Skin epidermis (tissue), 12 donors: Measurements from ENCODE around the gene BMERB1.
"Not testable (repeated sequence)": the region's sequence is repeated elsewhere in the genome, so short reads cannot be mapped to it uniquely, and the experiment has no call there.

Source experiments
- H3K27ac ChIP-seq, 21 experiments: fragments of 200-600 bp; sonication (generic) in 11 of 21; one replicate each; pipeline ENCODE4 v1.5.0; 2020; ENCODE audit warnings: mild to moderate bottlenecking in 3 of 21, inconsistent platforms in 2 of 21, moderate library complexity in 2 of 21
- H3K4me3 ChIP-seq, 7 experiments: fragments of 200-600 bp; sonication (generic) in 2 of 7; one replicate each; pipeline ENCODE4 v1.5.0; 2020; ENCODE audit warnings: inconsistent platforms in 2 of 7, mild to moderate bottlenecking in 2 of 7, moderate library complexity in 1 of 7

Gene BMERB1

DNA sequence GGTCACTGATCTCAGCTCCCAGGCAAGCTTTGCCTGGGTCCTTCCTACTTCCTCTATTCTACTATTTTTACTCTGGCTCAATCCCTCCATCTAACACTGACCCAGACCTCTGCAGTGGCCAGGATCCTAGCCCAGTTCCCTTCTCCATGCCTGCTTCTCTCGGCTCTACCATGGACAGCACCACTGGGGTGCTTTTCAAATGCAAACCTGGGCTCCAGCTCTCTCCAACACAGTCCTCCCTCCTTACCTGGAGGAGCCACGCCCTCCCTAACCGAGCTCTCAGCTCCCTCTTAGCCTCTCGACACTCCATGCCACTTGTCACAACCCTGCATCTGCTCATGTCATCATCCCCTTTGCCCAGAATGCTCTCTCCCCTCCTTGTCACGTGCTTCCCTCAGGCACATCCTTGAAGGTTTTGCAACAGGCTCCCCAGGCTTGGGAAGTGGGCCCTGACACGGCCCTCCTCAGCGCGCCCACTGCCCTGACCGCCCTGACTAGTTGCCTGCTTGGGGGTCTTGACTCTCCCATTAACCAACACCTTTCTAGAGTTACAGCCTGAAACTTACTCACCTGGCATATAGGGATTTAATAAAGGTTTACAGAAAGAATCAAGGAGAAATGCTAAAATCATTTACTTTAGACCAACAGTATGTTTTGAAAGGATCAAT lies 167.0 kb downstream of the BMERB1 start:
- Histone ChIP-seq H3K27ac (peak overlapping the region in 1 of 21 experiments; percentile 35), H3K4me3 (no peak overlapping the region)

DNA sequence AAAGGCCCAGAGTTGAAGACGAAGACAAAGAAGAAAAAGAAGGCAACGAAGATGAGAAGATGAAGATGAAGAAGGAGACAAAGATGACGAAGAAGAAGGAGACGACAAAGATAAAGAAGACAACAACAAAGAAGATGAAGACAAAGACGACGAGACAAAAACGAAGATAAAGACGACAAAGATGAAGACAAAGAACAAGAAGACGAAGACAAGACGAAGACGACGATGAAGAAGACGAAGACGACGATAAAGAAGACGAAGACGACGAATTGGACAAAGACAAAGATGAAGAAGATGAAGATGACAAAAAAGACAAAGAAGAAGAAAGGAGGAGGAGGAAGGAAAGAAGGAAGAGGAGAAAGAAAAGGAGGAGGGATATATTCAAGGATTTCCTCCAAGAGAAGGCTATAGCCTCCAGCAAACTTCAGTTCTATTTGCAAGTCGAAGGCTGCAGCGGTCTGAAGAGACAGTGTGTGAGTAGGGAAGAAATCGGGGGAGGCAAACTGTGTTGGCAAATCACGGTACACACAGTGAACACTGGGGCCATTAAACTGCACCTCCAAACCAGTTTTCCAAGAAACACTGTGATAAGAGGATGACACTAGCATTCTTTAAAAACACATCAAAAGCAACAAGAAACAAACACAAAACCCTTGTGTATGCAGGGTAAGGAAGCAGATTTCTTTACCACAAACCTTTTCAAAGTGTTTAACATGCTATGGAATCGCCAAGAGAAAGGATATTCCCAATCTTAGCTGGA lies 168.1 kb downstream of the BMERB1 start:
- no peak overlapping the region for H3K27ac ChIP-seq
- H3K4me3 ChIP-seq, result no peak overlapping the region

DNA sequence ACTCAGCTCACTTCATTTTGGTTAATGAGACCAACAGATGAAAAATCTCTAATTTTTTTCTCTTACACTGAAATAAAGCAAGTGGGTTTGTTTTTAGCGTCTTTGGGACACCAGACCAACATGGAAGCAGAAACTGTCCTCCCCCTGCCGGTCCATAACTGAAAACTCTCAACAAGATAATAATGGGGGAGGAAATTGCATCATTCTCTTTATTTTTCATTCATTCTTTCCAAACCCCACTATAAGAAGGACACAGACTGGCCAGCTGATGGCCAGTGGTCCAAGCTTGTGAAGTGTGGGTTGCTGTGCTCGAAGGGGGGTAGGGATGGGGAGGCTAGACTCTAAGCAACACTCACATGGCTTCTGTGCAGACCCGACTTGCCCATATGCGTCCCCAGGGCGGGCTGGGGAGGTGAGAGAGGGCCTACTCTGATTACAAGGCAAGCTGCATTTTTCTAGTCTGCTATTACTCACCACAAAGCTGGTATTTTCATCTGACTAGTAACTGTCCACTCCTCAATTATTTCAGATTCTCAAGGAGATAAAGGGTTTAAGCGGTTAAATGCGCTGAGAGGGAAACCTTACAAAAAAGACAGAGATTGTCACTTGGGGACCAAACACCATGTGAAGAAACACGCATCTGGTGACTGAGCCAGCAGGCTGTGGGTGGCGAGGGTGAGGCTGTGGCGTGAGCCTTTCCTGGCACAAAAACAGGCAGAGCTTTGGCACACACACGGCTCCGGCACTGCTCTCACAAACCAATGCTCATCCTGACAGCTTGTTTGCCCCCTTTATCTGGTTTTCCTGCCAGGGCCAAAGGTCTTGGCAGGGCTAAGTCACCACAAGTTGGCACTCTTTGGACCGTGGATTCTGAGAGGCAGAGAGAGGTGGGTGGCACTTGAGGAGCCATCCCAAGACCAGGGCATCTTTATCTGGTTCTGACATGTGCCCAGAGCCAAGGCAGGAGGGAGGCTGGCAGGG lies 170.4 kb downstream of the BMERB1 start:
- Histone ChIP-seq H3K27ac (peak overlapping the region in 7 of 21 experiments; percentile 4 to 49 (median 17)), H3K4me3 (no peak overlapping the region)

DNA sequence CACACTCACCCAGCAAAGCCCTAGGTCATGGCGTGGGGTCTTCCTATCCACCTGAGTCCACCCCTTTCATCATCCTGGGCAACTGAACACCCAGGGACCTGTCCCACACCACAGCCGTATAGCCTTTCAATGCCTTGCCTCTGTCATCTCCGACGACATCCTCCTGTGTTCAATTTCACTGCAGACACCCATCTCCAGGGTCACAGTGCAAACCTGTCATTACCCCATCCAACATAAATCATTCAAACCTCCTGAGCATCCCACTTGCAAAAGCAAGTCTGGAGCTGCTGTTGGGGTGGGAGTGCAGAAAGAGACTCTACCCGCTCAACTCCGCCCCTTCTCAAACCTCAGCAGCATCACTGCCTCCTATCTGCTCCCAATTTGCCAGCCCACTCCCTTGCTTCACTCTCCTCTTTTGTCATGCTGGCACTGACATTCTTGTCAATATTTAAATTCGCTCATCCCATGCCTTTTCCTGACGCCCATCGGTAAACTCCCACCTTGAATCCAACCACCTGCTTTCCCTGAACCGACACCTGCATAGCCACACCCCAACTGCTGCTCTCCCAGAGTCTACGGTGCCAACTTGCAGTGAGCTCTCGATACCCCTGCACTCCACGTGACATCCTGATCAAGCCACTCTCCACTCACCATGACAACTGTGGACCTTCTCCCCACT lies 171.6 kb downstream of the BMERB1 start:
- H3K27ac ChIP-seq, result peak overlapping the region in 6 of 21 experiments; percentile 23 to 64 (median 44)
- no peak overlapping the region for H3K4me3 ChIP-seq

DNA sequence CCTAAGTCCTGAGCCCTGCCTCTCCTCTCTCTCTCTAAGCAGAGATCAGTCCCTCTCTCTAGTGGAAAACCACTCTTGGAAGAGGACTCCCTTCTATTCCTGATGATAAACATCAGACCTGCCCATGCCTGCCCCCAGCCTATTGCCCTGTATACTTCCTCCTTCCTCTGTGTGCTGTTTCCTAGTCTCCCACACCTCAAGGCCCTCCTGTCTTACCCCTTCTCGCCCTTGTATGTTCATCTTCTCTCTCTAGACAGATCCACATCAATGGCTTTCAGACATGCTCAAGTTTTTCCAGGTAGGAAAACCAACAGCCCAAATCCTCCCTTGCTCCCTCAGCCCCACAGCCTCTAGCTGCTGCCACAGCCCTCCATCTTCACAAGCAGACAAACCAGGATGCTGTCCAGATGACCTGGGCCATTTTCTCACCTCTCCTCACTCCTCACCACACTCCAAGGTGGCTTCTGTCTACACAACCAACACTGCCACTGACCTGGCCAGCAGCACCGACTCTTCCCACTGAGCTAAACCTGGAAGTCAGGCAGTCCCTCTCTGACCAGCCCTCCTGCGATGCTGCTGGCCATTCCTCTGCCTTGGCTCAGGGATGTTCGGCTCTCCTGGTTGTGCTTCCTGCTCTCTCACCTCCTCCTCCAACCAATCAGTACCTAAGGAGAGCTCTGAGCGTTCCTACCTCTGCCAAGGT lies 172.3 kb downstream of the BMERB1 start:
- H3K4me3 ChIP-seq, result no peak overlapping the region
- H3K27ac ChIP-seq, result peak overlapping the region in 9 of 21 experiments; percentile 23 to 74 (median 42)

DNA sequence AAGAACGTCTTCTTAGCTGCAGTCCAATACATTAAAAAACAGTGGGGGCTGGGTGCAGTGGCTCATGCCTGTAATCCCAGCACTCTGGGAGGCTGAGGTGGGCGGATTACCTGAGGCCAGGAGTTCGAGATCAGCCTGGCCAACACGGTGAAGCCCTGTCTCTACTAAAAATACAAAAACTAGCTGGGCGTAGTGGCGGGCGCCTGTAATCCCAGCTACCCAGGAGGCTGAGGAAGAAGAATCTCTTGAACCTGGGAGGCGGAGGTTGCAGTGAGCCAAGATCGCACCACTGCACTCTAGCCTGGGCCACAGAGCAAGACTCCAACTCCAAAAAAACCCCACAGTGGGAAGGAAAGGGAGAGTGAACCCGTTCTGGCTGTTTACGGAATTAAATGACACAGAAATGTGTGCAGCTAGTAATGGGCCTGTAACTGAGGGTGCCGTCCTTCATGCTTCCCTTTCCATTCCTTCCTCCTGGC lies 172.9 kb downstream of the BMERB1 start:
- H3K27ac ChIP-seq, result peak overlapping the region in 8 of 21 experiments; percentile 17 to 74 (median 41)
- H3K4me3 ChIP-seq, result not testable (repeated sequence)

GRCh38 chr16:15607700-15608396 lies 173.5 kb downstream of the BMERB1 start:
- Histone ChIP-seq H3K4me3 (no peak overlapping the region), H3K27ac (peak overlapping the region in 4 of 21 experiments; percentile 17 to 74 (median 31))

DNA sequence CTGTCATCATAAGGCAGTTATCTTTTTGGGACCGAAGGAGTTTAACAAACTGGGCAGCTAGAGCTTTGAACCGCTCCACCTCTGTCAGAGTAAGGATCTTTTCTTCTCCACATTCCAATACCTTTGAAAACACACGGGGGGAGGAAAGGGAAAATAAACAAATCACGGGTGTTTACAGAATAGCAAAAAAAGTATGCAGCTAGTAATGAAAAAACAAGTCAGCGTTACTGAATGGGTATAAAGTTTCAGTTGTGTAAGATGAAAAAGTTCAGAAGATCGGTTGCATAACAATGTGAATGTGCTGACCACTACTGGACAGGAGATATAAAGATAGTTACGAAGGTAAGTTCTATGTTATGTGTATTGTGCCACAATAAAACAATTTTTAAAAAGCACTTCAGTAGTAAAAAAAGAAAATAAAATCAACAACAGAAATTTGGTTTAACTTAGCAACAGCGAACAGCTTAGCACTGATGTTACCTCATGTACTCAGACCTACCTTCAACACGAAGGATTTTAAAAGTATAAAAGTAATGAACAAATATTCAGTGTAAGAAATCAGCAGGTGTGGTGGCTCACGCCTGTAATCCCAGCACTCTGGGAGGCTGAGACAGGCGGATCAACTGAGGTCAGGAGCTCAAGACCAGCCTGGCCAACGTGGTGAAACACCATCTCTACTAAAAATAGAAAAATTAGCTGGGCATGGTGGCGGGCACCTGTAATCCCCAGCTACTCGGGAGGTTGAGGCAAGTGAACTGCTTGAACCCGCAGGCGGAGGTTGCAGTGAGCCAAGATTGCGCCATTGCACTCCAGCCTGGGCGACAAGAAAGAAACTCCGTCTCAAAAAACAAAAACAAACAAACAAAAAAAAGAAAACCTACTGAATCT lies 174.3 kb downstream of the BMERB1 start:
- Histone ChIP-seq H3K4me3 (no peak overlapping the region), H3K27ac (no peak overlapping the region)

DNA sequence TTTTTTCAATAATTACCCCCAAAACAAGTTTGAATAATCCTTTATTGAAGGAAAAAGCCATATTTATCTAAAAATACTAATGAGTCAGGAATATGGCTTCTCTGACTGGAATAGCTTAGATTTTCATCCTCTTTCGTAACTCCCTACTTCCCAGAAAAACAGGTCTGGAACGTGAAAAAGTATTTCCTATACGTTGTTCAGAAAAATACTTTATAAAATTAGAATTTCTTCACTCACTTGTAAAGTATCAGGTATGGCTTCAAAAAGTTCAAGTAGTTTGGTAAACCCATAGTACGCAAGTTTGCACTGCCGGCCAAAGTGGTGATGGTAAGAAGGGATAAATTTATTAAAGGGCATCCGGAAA lies 174.9 kb downstream of the BMERB1 start:
- H3K4me3 ChIP-seq, result no peak overlapping the region
- no peak overlapping the region for H3K27ac ChIP-seq

DNA sequence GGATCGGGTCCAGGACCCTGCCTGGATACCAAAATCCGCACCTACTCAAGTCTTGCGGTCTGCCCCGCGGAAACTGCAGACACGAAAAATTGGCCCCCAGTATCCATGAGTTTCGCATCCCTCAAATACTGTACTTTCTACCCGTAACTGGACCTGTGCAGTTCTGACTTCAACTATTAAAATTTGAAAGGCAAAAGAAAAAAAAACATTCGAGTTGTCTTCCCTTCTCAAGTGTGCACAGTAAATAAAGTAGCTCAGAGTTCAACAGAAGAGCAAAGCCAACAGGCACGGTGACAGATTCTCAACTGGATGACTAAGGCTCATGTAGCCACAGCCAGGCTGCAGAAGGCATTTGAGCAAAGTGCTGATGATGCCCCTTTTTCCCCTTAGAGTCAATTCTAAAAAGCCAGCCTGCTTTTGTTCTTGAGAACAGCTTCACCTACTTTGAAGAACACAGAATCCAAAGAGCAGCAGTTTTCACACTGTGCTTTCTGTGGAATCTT lies 176.0 kb downstream of the BMERB1 start:
- Histone ChIP-seq H3K4me3 (no peak overlapping the region), H3K27ac (peak overlapping the region in 1 of 21 experiments; percentile 15)

DNA sequence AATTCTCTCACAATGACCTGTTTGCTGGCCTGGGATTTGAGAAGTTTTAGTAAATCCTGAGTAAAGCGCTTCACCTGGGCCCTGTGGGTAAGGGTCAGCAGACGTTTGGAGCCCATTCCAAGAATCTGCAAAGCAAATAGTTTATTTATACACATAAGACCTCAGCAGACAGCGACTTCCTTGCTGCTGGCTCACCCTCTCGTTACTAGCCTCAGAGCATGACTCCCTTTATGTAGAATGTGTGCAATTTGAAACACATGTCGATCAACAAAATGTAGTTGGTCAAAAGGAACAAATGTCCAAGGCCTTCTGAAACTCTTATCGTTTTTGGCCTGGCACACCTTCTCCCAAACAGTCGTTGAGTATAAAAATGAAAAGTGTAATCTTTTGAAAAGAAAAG lies 177.2 kb downstream of the BMERB1 start:
- Histone ChIP-seq H3K27ac (peak overlapping the region in 1 of 21 experiments; percentile 2), H3K4me3 (no peak overlapping the region)

- Histone ChIP-seq H3K27ac (no peak overlapping the region), H3K4me3 (no peak overlapping the region)
Observed at GRCh38 chr16:15613676-15614075, 179.3 kb downstream of the BMERB1 start.

DNA sequence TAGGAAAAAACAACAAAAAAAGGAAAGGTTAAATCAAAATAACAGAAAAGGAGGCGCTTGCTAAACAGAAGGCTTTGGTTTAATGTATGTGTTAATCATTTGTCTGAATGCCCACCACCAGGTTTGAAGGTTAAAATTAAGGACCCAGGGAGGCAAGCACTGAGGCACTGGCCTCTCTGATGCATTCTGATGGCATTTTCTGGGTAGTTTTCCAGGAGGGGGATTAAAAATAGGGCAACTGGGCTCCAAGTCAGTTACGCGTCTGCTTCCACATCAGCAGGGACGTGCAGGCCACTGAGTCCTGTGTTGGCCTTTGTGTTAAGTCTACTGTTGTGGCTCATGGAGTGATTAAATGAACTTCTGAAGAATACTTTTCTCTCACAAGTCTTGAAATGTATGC lies 181.6 kb downstream of the BMERB1 start:
- H3K4me3 ChIP-seq, result no peak overlapping the region

DNA sequence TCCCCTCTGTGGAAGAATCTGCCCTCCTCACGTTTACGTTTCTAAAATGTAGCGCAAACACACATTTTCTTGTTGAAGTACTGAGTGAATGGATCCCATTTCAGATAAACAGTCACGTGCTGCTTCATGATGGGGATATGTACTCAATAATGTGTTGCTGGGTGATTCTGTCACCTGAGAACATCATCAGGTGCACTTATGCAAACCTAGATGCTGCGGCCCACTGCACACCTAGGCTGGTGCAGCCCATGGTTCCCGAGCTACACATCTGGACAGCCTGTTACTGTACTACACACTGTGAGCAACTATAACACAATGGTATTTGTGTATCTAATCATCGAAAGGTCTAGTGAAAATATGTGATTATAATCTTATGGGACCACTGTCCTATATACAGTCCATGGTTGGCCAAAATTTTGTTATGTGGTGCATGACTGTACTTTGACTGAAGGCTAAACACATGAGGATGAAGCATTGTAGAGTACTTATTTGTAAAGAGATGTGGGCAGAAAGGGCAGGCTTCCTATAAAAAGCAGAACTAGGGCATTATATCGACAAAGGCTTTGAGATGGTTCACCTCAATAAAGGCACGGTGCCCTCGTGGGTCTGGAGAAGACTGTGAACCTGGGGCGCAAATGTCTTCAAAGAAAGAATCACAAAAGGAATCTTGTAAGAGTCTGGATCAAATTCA lies 182.2 kb downstream of the BMERB1 start:
- no peak overlapping the region for H3K4me3 ChIP-seq
- no peak overlapping the region for H3K27ac ChIP-seq

More for the DNA sequence above, 181.6 kb downstream of the BMERB1 start:
- H3K27ac ChIP-seq, result no peak overlapping the region

GRCh38 chr16:15617901-15618300 lies 183.5 kb downstream of the BMERB1 start:
- Histone ChIP-seq H3K27ac (no peak overlapping the region), H3K4me3 (no peak overlapping the region)

DNA sequence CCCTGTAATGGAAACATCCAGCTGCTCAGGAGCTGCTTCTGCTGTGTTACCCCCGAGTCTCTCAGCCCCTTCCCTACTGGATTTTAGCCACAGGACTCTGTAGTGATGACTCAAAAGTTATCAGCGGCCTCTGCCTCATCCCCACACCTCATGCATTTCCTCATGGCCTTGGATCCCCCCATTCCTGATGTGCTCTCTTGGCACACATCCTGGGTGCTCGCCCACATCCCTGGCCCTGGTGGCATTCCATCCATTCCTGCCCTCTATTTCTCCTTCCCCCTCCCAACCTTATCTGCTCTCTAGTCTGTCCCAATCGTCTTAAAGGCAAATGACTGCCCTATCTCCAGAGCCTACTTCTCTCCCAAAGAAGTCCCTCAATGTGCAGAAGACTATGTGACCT lies 184.0 kb downstream of the BMERB1 start:
- no peak overlapping the region for H3K4me3 ChIP-seq
- no peak overlapping the region for H3K27ac ChIP-seq
